Lower lobe of right lung (tissue), 2 donors: ENCODE data around the gene PRKRA. TPM values are rescaled to one million over a fixed set of nuclear protein-coding genes. Genes with fewer than 3 reads are reported as not detected.
A peak's percentile ranks its signal among the peaks of the same experiment; 100 is the strongest.

Experiments used
- ATAC-seq, 2 donors: fragments of 200-7000 bp; cut with Tn5 transposase; one replicate each; pipeline ENCODE4 v1.9.1; 2020 to 2022; ENCODE audit warnings: mild to moderate bottlenecking in 2 of 2, moderate library complexity in 2 of 2
- DNase-seq: peaks from one replicate; pipeline ENCODE4 v3.0.0-alpha.2; 2020
- H3K27ac ChIP-seq: fragments of 200-600 bp; one replicate; pipeline ENCODE4 v1.8.0; 2022
- H3K27me3 ChIP-seq: fragments of 200-600 bp; one replicate; pipeline ENCODE4 v1.8.0; 2022; ENCODE audit warnings: low read depth
- H3K36me3 ChIP-seq: fragments of 200-600 bp; one replicate; pipeline ENCODE4 v1.8.0; 2022; ENCODE audit warnings: mild to moderate bottlenecking
- H3K4me1 ChIP-seq: fragments of 200-600 bp; one replicate; pipeline ENCODE4 v1.8.0; 2022
- H3K4me3 ChIP-seq: fragments of 200-600 bp; one replicate; pipeline ENCODE4 v1.8.0; 2022; ENCODE audit warnings: mild to moderate bottlenecking
- H3K9me3 ChIP-seq: fragments of 200-600 bp; one replicate; pipeline ENCODE4 v1.8.0; 2022
- CTCF ChIP-seq: fragments of 200-600 bp; IDR thresholded peaks from one replicate; pipeline ENCODE4 v1.8.0; 2022; ENCODE audit warnings: antibody characterized with exemption, mild to moderate bottlenecking
- intact Hi-C: fragments of 100-400 bp; cut with DNase I; formaldehyde crosslinking; loops from one replicate; pipeline ENCODE4 v1.11.0; 2022
- total RNA-seq: library from RNA; stranded (reverse); fragmentation: NEBNext Ultra II Directional; extraction: Animal tissue kit (Norgen Biotek cat#: 25700); gene quantifications from one replicate; pipeline ENCODE4 v1.2.1, GENCODE V29; 2021
- donor health status: DM: no; HTN: yes; CAD: no; lungs with severe emphysema.

Gene PRKRA
- total RNA-seq, 1 donor from 2014 or later = 46.3 TPM

DNA sequence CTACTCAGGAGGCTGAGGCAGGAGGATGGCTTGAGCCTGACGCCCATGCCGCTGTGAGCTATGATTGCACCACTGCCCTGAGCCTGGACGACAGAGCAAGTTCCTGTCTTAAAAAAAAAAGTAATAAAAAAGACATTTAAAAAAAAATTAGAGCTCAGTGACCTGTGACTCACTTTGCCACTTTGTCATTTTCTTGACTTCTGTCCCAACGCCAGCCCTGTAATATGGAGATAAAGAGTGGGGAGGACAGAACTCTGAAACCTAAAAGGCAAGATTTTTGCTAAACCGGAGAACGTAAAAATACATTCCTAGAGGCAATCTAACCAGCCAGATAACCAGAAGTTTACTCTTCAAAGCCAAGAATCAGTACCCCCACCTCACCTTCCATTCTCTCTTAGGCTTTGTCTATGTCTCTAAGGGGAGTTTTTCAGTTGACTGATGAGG is 49.0 kb downstream of the PRKRA start:
- no peak for ATAC-seq
- DNase-seq = no peak
- H3K9me3 ChIP-seq = no peaks in the 10 kb centered on the region
- no peaks in the 10 kb centered on the region for H3K27me3 ChIP-seq
- H3K4me3 ChIP-seq = no peak overlapping the region
- no peak for TF ChIP-seq CTCF
- no peaks in the 10 kb centered on the region for H3K4me1 ChIP-seq
- no peak overlapping the region for H3K27ac ChIP-seq
- intact Hi-C loops = no loop called here
- H3K36me3 ChIP-seq = no peaks in the 10 kb centered on the region

DNA sequence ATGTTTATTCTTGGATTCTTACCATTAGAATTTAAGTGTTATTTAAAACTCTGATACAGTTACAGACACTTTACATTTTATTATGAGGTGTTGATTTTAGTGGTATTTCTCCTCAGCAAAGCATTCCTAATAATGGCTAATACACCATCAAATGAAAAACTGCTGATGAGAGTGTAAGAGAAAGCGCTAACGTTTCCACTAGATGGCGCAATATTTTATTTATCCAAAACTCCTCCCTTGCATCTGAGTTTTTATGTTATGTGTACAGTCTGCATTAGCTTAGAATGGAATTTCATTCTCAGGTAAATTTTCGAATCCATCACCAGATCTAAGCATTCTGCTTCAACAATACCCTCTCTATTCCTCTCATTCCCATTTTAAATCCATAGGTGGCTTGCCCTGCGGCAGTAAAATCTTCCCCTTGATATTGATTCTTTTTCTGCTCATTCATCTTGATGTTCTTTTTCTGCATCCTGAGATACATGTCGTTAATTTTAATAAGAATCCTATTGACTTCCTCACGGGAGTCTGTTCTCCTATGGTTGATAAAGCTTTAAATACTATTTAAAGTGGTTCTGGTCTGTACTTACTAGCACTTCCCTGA is 53.9 kb downstream of the PRKRA start:
- Histone ChIP-seq H3K9me3 (no peaks in the 10 kb centered on the region), H3K27ac (no peak overlapping the region), H3K4me3 (no peak overlapping the region), H3K27me3 (no peaks in the 10 kb centered on the region), H3K4me1 (no peaks in the 10 kb centered on the region), H3K36me3 (no peaks in the 10 kb centered on the region)
- peak; percentile 67 for TF ChIP-seq CTCF
- ATAC-seq (peak; percentile 72 to 83), DNase-seq (no peak)
- intact Hi-C loops = no loop called here

DNA sequence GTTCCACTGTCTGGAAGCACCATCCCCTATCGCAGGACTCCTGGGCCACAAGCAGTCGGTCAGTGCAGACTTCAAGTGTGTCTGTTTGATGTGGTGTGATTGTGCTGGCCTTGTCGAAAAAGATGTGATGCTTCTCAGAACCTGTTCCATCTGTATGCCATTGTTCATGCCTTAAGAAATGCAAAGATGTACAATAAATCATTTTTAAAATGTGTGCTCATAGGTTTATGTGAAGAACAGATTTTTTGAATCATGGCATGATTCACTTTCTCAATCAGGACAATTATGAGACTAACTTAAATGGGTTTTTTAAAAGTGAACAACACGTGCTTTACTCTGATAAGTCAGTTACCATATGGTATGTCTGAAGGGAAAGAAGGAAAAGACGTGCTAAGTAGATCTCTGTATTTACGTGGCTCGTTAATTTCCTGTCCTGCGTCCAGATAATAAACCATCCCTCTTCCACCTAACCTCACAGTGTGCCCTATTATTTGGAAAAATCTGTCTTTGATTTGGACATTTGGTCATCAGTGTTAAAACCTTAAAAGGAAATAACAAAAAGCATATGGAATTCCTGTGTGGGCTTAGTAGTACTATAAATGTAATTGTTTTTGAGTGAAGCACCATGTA is 54.9 kb downstream of the PRKRA start:
- DNase-seq (no peak), ATAC-seq (no peak)
- H3K9me3 ChIP-seq = no peaks in the 10 kb centered on the region
- no peak overlapping the region for H3K27ac ChIP-seq
- H3K4me3 ChIP-seq = no peak overlapping the region
- no peak for TF ChIP-seq CTCF
- no peaks in the 10 kb centered on the region for H3K36me3 ChIP-seq
- no peaks in the 10 kb centered on the region for H3K27me3 ChIP-seq
- no peaks in the 10 kb centered on the region for H3K4me1 ChIP-seq
- intact Hi-C loops = no loop called here

GRCh38 chr2:178395295-178395694 is 55.7 kb downstream of the PRKRA start:
- Histone ChIP-seq H3K4me1 (no peaks in the 10 kb centered on the region), H3K36me3 (no peaks in the 10 kb centered on the region), H3K4me3 (no peak overlapping the region), H3K27me3 (no peaks in the 10 kb centered on the region), H3K9me3 (no peaks in the 10 kb centered on the region), H3K27ac (no peak overlapping the region)
- intact Hi-C loops = no loop called here
- ATAC-seq (no peak), DNase-seq (no peak)
- no peak for TF ChIP-seq CTCF

DNA sequence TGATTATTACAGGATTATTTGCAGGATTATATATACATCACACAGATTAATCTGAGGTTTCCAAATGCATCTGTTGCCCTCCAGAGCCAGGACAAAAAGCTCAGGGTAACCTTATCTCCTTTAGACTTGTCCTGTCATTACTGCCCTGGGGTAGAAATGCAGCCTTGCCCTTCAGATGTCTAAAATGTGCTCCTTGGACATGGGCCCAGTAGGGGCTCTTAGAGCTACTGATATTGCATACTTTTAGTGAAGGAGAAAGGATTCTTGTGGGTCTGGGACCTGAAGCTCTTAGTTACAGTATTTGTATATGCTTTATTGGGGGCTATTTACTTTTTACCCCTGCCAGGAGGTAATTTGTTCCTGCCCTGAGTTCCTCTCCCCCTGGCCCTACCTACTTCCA is 56.1 kb downstream of the PRKRA start:
- ATAC-seq (no peak), DNase-seq (no peak)
- H3K4me3 ChIP-seq = no peak overlapping the region
- H3K4me1 ChIP-seq = no peaks in the 10 kb centered on the region
- no peak overlapping the region for H3K27ac ChIP-seq
- no peaks in the 10 kb centered on the region for H3K27me3 ChIP-seq
- H3K36me3 ChIP-seq = no peaks in the 10 kb centered on the region
- intact Hi-C loops = no loop called here
- H3K9me3 ChIP-seq = no peaks in the 10 kb centered on the region
- TF ChIP-seq CTCF = no peak
